ENCODE results near the gene MTRF1. TPM values are rescaled to one million over a fixed set of nuclear protein-coding genes. Genes with fewer than 3 reads are reported as not detected.
A peak's percentile ranks its signal among the peaks of the same experiment; 100 is the strongest.

The MTRF1 gene
- total and polyA plus RNA-seq, 4 experiments from 2014 or later: 5.3 to 30.1 (median 22.8) TPM

GRCh38 chr13:41241626-41242025 lies 21.8 kb downstream of the MTRF1 start:
- Mint-ChIP-seq H3K36me3 (peaks cover 18 to 27% of the 10 kb centered on the region in 2 donors), H3K27me3 (no peaks in the 10 kb centered on the region), H3K9me3 (no peaks in the 10 kb centered on the region), H3K4me3 (no peak overlapping the region), H3K27ac (no peak overlapping the region), H3K4me1 (no peaks in the 10 kb centered on the region)
- Histone ChIP-seq H3K27ac (ENCODE audit: low read depth, low read length) (no peak overlapping the region), H3K9me3 (ENCODE audit: control insufficient read depth in 1 of 2, low read length in 2 of 2) (no peaks in the 10 kb centered on the region), H3K27me3 (ENCODE audit: insufficient read depth, low read length) (no peaks in the 10 kb centered on the region), H3K4me3 (ENCODE audit: low read length in 2 of 2) (no peak overlapping the region), H3K36me3 (ENCODE audit: insufficient read depth, low read length) (no peaks in the 10 kb centered on the region), H3K4me1 (ENCODE audit: insufficient read depth, low read length) (no peaks in the 10 kb centered on the region)
- ChIA-PET CTCF (ENCODE audit: partially characterized antibody) (no interaction called here), POLR2A (ENCODE audit: partially characterized antibody) (no interaction called here)
- intact Hi-C loops (cut with micrococcal nuclease): no loop called here
- no peak for DNase-seq

- Histone ChIP-seq H3K4me1 (ENCODE audit: insufficient read depth, low read length) (no peaks in the 10 kb centered on the region), H3K27me3 (ENCODE audit: insufficient read depth, low read length) (no peaks in the 10 kb centered on the region), H3K27ac (ENCODE audit: low read depth, low read length) (no peak overlapping the region), H3K36me3 (ENCODE audit: insufficient read depth, low read length) (no peaks in the 10 kb centered on the region), H3K9me3 (ENCODE audit: control insufficient read depth in 1 of 2, low read length in 2 of 2) (no peaks in the 10 kb centered on the region), H3K4me3 (ENCODE audit: low read length in 2 of 2) (no peak overlapping the region)
- DNase-seq: no peak
- H3K36me3 Mint-ChIP-seq: peaks cover 51 to 56% of the 10 kb centered on the region in 2 donors
- POLR2A ChIA-PET (ENCODE audit: partially characterized antibody): no interaction called here
- CTCF ChIA-PET (ENCODE audit: partially characterized antibody): interaction anchor here (0.9 kb wide), 1 partner anchor 183 kb away, joined by 3 read pairs; no protein-coding TSS in a partner anchor
- no peaks in the 10 kb centered on the region for H3K27me3 Mint-ChIP-seq
- H3K27ac Mint-ChIP-seq: no peak overlapping the region
- H3K4me3 Mint-ChIP-seq: no peak overlapping the region
- intact Hi-C loops (cut with micrococcal nuclease): no loop called here
- peaks cover 0 to 2% (median 0%) of the 10 kb centered on the region in 4 donors for H3K4me1 Mint-ChIP-seq
- peaks cover 0 to 1% (median 0%) of the 10 kb centered on the region in 8 donors for H3K9me3 Mint-ChIP-seq
Observed at GRCh38 chr13:41236369-41236768, 27.0 kb downstream of the MTRF1 start.

- peaks cover 0 to 1% (median 0%) of the 10 kb centered on the region in 8 donors for H3K9me3 Mint-ChIP-seq
- ChIA-PET POLR2A (ENCODE audit: partially characterized antibody) (no interaction called here), CTCF (ENCODE audit: partially characterized antibody) (interaction anchor here (1.9 to 2.9 kb wide), 2 partner anchors 10 to 178 kb away, joined by 5 to 12 read pairs; no protein-coding TSS in a partner anchor)
- no peaks in the 10 kb centered on the region for H3K4me1 ChIP-seq (ENCODE audit: insufficient read depth, low read length)
- peak overlapping the region in 1 of 7 donors; percentile 79 for H3K27ac Mint-ChIP-seq
- no peak overlapping the region for H3K27ac ChIP-seq (ENCODE audit: low read depth, low read length)
- no peak for DNase-seq
- peaks cover 0 to 2% (median 0%) of the 10 kb centered on the region in 4 donors for H3K4me1 Mint-ChIP-seq
- no peak overlapping the region for H3K4me3 ChIP-seq (ENCODE audit: low read length in 2 of 2)
- no peaks in the 10 kb centered on the region for H3K9me3 ChIP-seq (ENCODE audit: control insufficient read depth in 1 of 2, low read length in 2 of 2)
- no peaks in the 10 kb centered on the region for H3K27me3 Mint-ChIP-seq
- intact Hi-C loops (cut with micrococcal nuclease): no loop called here
- peaks cover 41 to 45% of the 10 kb centered on the region in 2 donors for H3K36me3 Mint-ChIP-seq
- no peaks in the 10 kb centered on the region for H3K36me3 ChIP-seq (ENCODE audit: insufficient read depth, low read length)
- no peaks in the 10 kb centered on the region for H3K27me3 ChIP-seq (ENCODE audit: insufficient read depth, low read length)
- H3K4me3 Mint-ChIP-seq: no peak overlapping the region
Observed at GRCh38 chr13:41232578-41233480, 30.5 kb downstream of the MTRF1 start.

GRCh38 chr13:41231786-41232185 lies 31.6 kb downstream of the MTRF1 start:
- DNase-seq: no peak
- peaks cover 0 to 1% (median 0%) of the 10 kb centered on the region in 8 donors for H3K9me3 Mint-ChIP-seq
- Histone ChIP-seq H3K27me3 (ENCODE audit: insufficient read depth, low read length) (no peaks in the 10 kb centered on the region), H3K4me1 (ENCODE audit: insufficient read depth, low read length) (no peaks in the 10 kb centered on the region), H3K27ac (ENCODE audit: low read depth, low read length) (no peak overlapping the region), H3K9me3 (ENCODE audit: control insufficient read depth in 1 of 2, low read length in 2 of 2) (no peaks in the 10 kb centered on the region), H3K36me3 (ENCODE audit: insufficient read depth, low read length) (no peaks in the 10 kb centered on the region), H3K4me3 (ENCODE audit: low read length in 2 of 2) (no peak overlapping the region)
- peaks cover 0 to 2% (median 0%) of the 10 kb centered on the region in 4 donors for H3K4me1 Mint-ChIP-seq
- intact Hi-C loops (cut with micrococcal nuclease): no loop called here
- H3K27me3 Mint-ChIP-seq: no peaks in the 10 kb centered on the region
- ChIA-PET POLR2A (ENCODE audit: partially characterized antibody) (no interaction called here), CTCF (ENCODE audit: partially characterized antibody) (interaction anchor here (2.9 kb wide), 1 partner anchor 9 kb away, joined by 12 read pairs; no protein-coding TSS in a partner anchor)
- H3K27ac Mint-ChIP-seq: peak overlapping the region in 1 of 7 donors; percentile 20
- H3K4me3 Mint-ChIP-seq: no peak overlapping the region
- H3K36me3 Mint-ChIP-seq: peaks cover 45 to 47% of the 10 kb centered on the region in 2 donors

DNA sequence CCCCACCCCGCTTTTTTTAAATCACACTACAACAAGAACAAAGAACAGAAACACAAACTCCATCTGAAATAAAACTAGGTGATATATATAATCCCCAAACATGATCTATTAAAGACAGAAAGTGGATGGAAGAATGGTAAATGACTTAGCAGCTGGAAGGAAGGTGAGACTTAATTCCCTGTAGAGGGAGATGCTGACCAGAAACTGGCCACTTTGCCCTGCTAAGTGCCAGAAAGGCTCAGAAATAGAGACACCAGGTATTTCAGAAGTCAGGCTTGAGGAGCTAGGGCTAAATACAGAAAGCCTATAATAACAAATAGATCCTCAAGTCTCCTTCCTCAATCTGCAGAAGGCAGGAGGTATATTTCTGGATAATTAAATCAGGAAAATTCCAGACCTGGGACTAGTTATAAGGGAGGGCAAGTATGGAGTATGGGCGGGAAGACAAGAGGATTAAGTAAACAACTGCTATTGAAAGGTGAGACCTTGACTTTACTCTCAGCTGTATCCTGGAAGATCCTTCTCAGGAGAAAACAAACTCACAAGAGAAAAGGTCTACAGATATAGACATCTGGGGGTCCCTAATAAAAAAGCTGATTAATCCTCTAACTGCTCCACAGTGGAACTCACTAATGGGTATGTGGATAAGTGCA lies 32.2 kb downstream of the MTRF1 start:
- H3K27ac Mint-ChIP-seq: peak overlapping the region in 2 of 7 donors; percentile 20 to 72
- peaks cover 0 to 2% (median 0%) of the 10 kb centered on the region in 4 donors for H3K4me1 Mint-ChIP-seq
- H3K36me3 ChIP-seq (ENCODE audit: insufficient read depth, low read length): no peaks in the 10 kb centered on the region
- no peaks in the 10 kb centered on the region for H3K9me3 ChIP-seq (ENCODE audit: control insufficient read depth in 1 of 2, low read length in 2 of 2)
- no peaks in the 10 kb centered on the region for H3K4me1 ChIP-seq (ENCODE audit: insufficient read depth, low read length)
- no peaks in the 10 kb centered on the region for H3K27me3 Mint-ChIP-seq
- ChIA-PET CTCF (ENCODE audit: partially characterized antibody) (interaction anchor here (2.9 kb wide), 1 partner anchor 8 kb away, joined by 12 read pairs; no protein-coding TSS in a partner anchor), POLR2A (ENCODE audit: partially characterized antibody) (no interaction called here)
- intact Hi-C loops (cut with micrococcal nuclease): no loop called here
- DNase-seq: no peak
- H3K4me3 ChIP-seq (ENCODE audit: low read length in 2 of 2): no peak overlapping the region
- H3K36me3 Mint-ChIP-seq: peaks cover 39 to 47% of the 10 kb centered on the region in 2 donors
- H3K4me3 Mint-ChIP-seq: no peak overlapping the region
- H3K27me3 ChIP-seq (ENCODE audit: insufficient read depth, low read length): no peaks in the 10 kb centered on the region
- H3K27ac ChIP-seq (ENCODE audit: low read depth, low read length): no peak overlapping the region
- H3K9me3 Mint-ChIP-seq: peaks cover 0 to 1% (median 0%) of the 10 kb centered on the region in 8 donors

GRCh38 chr13:41229356-41229755 lies 34.0 kb downstream of the MTRF1 start:
- intact Hi-C loops (cut with micrococcal nuclease): no loop called here
- Mint-ChIP-seq H3K4me1 (peaks cover 0 to 2% (median 0%) of the 10 kb centered on the region in 4 donors), H3K9me3 (no peaks in the 10 kb centered on the region), H3K36me3 (peaks cover 28 to 42% of the 10 kb centered on the region in 2 donors), H3K27ac (no peak overlapping the region), H3K27me3 (no peaks in the 10 kb centered on the region), H3K4me3 (no peak overlapping the region)
- Histone ChIP-seq H3K4me3 (ENCODE audit: low read length in 2 of 2) (no peak overlapping the region), H3K9me3 (ENCODE audit: control insufficient read depth in 1 of 2, low read length in 2 of 2) (no peaks in the 10 kb centered on the region), H3K27ac (ENCODE audit: low read depth, low read length) (no peak overlapping the region), H3K36me3 (ENCODE audit: insufficient read depth, low read length) (no peaks in the 10 kb centered on the region), H3K4me1 (ENCODE audit: insufficient read depth, low read length) (no peaks in the 10 kb centered on the region), H3K27me3 (ENCODE audit: insufficient read depth, low read length) (no peaks in the 10 kb centered on the region)
- ChIA-PET CTCF (ENCODE audit: partially characterized antibody) (no interaction called here), POLR2A (ENCODE audit: partially characterized antibody) (no interaction called here)
- no peak for DNase-seq

Measured in CD4-positive, alpha-beta memory T cell (primary cell).